ENCODE results near the gene SMYD3.

DNA sequence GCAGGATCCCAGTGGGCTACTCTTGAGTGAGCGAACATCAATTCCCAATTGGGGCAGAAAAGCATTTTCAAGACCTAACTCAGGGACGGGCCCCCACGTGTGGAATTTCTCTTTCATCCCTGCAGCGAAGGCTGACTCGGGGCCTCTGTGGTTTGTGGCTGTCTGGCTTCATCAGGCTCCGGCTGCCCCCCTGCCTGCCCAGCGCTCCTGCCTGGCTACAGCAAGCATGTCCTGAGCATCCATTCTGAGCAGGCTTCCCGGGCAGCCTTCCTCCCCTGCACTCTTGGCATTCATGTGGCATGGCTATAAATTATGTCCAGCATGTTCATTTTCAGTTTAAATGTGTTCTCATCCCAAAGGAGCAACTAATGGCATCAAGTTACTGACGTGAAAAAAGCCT lies 764.2 kb downstream of the SMYD3 start:
- TF ChIP-seq, protein P1, sequence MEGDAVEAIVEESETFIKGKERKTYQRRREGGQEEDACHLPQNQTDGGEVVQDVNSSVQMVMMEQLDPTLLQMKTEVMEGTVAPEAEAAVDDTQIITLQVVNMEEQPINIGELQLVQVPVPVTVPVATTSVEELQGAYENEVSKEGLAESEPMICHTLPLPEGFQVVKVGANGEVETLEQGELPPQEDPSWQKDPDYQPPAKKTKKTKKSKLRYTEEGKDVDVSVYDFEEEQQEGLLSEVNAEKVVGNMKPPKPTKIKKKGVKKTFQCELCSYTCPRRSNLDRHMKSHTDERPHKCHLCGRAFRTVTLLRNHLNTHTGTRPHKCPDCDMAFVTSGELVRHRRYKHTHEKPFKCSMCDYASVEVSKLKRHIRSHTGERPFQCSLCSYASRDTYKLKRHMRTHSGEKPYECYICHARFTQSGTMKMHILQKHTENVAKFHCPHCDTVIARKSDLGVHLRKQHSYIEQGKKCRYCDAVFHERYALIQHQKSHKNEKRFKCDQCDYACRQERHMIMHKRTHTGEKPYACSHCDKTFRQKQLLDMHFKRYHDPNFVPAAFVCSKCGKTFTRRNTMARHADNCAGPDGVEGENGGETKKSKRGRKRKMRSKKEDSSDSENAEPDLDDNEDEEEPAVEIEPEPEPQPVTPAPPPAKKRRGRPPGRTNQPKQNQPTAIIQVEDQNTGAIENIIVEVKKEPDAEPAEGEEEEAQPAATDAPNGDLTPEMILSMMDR (conservative IDR thresholded peaks at IDR 0.05; ENCODE audit: low read length), result no peak
- no peak for TF ChIP-seq EZH2phosphoT487 (IDR thresholded peaks at IDR 0.05; ENCODE audit: borderline replicate concordance)

All from Loucy (cell line).